Panc1 (cell line): Measurements from ENCODE around the gene DDX52. TPM values are rescaled to one million over a fixed set of nuclear protein-coding genes. Genes with fewer than 3 reads are reported as not detected.
A peak's percentile ranks its signal among the peaks of the same experiment; 100 is the strongest.

Source experiments
- ATAC-seq: fragments of 200-7000 bp; cut with Tn5 transposase; 2 replicates; pipeline ENCODE4 v1.9.1; 2020; ENCODE audit warnings: mild to moderate bottlenecking, moderate library complexity
- BruUV-seq: library from RNA; stranded (reverse); fragments of 400-500 nt; replicated peaks from 2 replicates; lab custom pipeline; 2021; lab: Mats Ljungman, UMichigan
- CTCF ChIA-PET: fragments of 300-600 bp; sonication (Branson Sonifier 250); formaldehyde crosslinking; loops from one replicate; lab custom pipeline; 2022; ENCODE audit warnings: antibody characterized with exemption; lab: Charles Lee
- POLR2A ChIA-PET: fragments of 300-600 bp; sonication (Branson Sonifier 250); formaldehyde crosslinking; loops from one replicate; lab custom pipeline; 2022; ENCODE audit warnings: antibody characterized with exemption; lab: Charles Lee
- DNase-seq: peaks from one replicate; pipeline ENCODE4 v3.0.0-alpha.2; 2010; ENCODE audit warnings: low read depth, low spot score
- H3K27ac ChIP-seq: 2 replicates; pipeline ENCODE4 v1.5.1; 2011; ENCODE audit warnings: mild to moderate bottlenecking, low read length, inconsistent platforms
- H3K27me3 ChIP-seq: fragments of 200-500 bp; sonication (Bioruptor generic); 2 replicates; pipeline ENCODE4 v1.6.0; 2014; ENCODE audit warnings: low read length, inconsistent platforms; ENCODE audit not compliant: control insufficient read depth, insufficient read depth
- H3K36me3 ChIP-seq: fragments of 200-500 bp; sonication (Bioruptor generic); 2 replicates; pipeline ENCODE4 v1.5.1; 2014; ENCODE audit warnings: inconsistent platforms, mild to moderate bottlenecking, low read length, moderate library complexity; ENCODE audit not compliant: control insufficient read depth, insufficient read depth
- H3K4me1 ChIP-seq: 2 replicates; pipeline ENCODE4 v1.5.1; 2011; ENCODE audit warnings: inconsistent platforms, mild to moderate bottlenecking, low read length, moderate library complexity; ENCODE audit not compliant: control insufficient read depth, insufficient read depth
- H3K4me3 ChIP-seq, 2 experiments: 2 replicates each; pipeline ENCODE4 v1.5.1; 2011 to 2012; ENCODE audit warnings: low read depth in 2 of 2, low read length in 2 of 2, mild to moderate bottlenecking in 2 of 2, inconsistent platforms in 1 of 2, moderate library complexity in 1 of 2
- H3K9me3 ChIP-seq: fragments of 200-500 bp; sonication (Bioruptor generic); 2 replicates; pipeline ENCODE4 v1.5.1; 2014; ENCODE audit warnings: low read depth, mild to moderate bottlenecking, inconsistent platforms, low read length, moderate library complexity; ENCODE audit not compliant: control insufficient read depth, insufficient read depth
- POLR2AphosphoS5 ChIP-seq: IDR thresholded peaks from 2 replicates; pipeline ENCODE4 v1.6.1; 2012; ENCODE audit warnings: mild to moderate bottlenecking, low read depth, low read length, moderate library complexity
- SIN3A ChIP-seq: IDR thresholded peaks from 2 replicates; pipeline ENCODE4 v1.6.1; 2012; ENCODE audit warnings: low read depth, mild to moderate bottlenecking, low read length, moderate library complexity, borderline replicate concordance; ENCODE audit not compliant: insufficient read depth
- TCF7L2 ChIP-seq: IDR thresholded peaks from 2 replicates; pipeline ENCODE4 v1.6.1; 2011; ENCODE audit warnings: mild to moderate bottlenecking, low read depth, low read length, inconsistent platforms
- in situ Hi-C: cut with HindIII; loops from 2 replicates; pipeline ENCODE4 v1.10.0; 2016; ENCODE audit warnings: low sequenced_read_pairs, low pct_unique_long_range_greater_than_20kb
- intact Hi-C: fragments of 100-400 bp; cut with micrococcal nuclease; formaldehyde crosslinking; loops from one replicate; pipeline ENCODE4 v1.10.0; 2022; ENCODE audit not compliant: unreplicated experiment
- total RNA-seq: library from RNA; stranded (reverse); gene quantifications from one replicate; pipeline ENCODE4 v1.2.1, GENCODE V29; 2021; ENCODE audit not compliant: unreplicated experiment
- TF ChIP-seq, protein P1 (sequence below), 2 experiments: IDR thresholded peaks; 2 replicates each; pipeline ENCODE4 v1.6.1; 2011 to 2012; ENCODE audit warnings: low read depth in 2 of 2, control low read depth in 1 of 2, low read length in 1 of 2, mild to moderate bottlenecking in 1 of 2, moderate library complexity in 1 of 2; ENCODE audit not compliant: insufficient read depth in 1 of 2
- TF ChIP-seq, protein P2 (sequence below): fragments of 450-650 bp; IDR thresholded peaks from 2 replicates; pipeline ENCODE4 v1.5.1; 2017; ENCODE audit warnings: mild to moderate bottlenecking

The DDX52 gene
- total RNA-seq, 1 experiment from 2014 or later = 16.5 TPM

DNA sequence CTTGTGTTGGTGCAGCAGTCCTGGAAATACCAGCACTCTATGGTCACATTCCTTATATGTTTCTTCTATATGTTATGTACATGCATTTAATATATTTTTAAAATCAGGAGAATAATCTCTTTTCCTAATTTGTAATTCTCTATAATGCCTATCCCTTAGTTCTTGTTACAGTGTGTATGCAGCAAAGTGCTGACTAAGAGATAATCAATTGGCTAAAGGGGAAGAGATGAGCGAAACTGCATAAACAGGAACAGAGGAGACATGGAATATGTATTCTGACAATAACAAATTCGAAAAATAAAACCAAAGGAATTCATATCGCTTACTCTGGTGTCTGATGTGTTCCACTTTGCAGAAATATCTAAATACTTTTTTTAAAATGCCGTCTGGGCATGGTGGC, 75.7 kb downstream of the DDX52 start:
- Histone ChIP-seq H3K27me3 (no peaks in the 10 kb centered on the region), H3K27ac (no peak overlapping the region), H3K9me3 (no peaks in the 10 kb centered on the region), H3K36me3 (peaks cover 21% of the 10 kb centered on the region), H3K4me3 (no peak overlapping the region), H3K4me1 (no peaks in the 10 kb centered on the region)
- no peak for TF ChIP-seq SIN3A
- TF ChIP-seq, protein P1, sequence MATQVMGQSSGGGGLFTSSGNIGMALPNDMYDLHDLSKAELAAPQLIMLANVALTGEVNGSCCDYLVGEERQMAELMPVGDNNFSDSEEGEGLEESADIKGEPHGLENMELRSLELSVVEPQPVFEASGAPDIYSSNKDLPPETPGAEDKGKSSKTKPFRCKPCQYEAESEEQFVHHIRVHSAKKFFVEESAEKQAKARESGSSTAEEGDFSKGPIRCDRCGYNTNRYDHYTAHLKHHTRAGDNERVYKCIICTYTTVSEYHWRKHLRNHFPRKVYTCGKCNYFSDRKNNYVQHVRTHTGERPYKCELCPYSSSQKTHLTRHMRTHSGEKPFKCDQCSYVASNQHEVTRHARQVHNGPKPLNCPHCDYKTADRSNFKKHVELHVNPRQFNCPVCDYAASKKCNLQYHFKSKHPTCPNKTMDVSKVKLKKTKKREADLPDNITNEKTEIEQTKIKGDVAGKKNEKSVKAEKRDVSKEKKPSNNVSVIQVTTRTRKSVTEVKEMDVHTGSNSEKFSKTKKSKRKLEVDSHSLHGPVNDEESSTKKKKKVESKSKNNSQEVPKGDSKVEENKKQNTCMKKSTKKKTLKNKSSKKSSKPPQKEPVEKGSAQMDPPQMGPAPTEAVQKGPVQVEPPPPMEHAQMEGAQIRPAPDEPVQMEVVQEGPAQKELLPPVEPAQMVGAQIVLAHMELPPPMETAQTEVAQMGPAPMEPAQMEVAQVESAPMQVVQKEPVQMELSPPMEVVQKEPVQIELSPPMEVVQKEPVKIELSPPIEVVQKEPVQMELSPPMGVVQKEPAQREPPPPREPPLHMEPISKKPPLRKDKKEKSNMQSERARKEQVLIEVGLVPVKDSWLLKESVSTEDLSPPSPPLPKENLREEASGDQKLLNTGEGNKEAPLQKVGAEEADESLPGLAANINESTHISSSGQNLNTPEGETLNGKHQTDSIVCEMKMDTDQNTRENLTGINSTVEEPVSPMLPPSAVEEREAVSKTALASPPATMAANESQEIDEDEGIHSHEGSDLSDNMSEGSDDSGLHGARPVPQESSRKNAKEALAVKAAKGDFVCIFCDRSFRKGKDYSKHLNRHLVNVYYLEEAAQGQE (IDR thresholded peaks at IDR 0.05; ENCODE audit: insufficient read depth in 1 of 2, low read depth in 2 of 2, low read length in 1 of 2) = no peak
- TF ChIP-seq TCF7L2 = no peak
- TF ChIP-seq, protein P2, sequence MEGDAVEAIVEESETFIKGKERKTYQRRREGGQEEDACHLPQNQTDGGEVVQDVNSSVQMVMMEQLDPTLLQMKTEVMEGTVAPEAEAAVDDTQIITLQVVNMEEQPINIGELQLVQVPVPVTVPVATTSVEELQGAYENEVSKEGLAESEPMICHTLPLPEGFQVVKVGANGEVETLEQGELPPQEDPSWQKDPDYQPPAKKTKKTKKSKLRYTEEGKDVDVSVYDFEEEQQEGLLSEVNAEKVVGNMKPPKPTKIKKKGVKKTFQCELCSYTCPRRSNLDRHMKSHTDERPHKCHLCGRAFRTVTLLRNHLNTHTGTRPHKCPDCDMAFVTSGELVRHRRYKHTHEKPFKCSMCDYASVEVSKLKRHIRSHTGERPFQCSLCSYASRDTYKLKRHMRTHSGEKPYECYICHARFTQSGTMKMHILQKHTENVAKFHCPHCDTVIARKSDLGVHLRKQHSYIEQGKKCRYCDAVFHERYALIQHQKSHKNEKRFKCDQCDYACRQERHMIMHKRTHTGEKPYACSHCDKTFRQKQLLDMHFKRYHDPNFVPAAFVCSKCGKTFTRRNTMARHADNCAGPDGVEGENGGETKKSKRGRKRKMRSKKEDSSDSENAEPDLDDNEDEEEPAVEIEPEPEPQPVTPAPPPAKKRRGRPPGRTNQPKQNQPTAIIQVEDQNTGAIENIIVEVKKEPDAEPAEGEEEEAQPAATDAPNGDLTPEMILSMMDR = no peak
- TF ChIP-seq POLR2AphosphoS5 = no peak
- BruUV-seq = no TSS peak
- no peak for ATAC-seq
- no peak for DNase-seq
- POLR2A ChIA-PET = no interaction called here
- intact Hi-C loops = loop anchor here (10.0 kb wide), 1 partner anchor 63 kb away; no protein-coding TSS in a partner anchor
- in situ Hi-C loops = no loop called here
- CTCF ChIA-PET = interaction anchor here (0.6 kb wide), 1 partner anchor 294 kb away, joined by 3 read pairs; no protein-coding TSS in a partner anchor

DNA sequence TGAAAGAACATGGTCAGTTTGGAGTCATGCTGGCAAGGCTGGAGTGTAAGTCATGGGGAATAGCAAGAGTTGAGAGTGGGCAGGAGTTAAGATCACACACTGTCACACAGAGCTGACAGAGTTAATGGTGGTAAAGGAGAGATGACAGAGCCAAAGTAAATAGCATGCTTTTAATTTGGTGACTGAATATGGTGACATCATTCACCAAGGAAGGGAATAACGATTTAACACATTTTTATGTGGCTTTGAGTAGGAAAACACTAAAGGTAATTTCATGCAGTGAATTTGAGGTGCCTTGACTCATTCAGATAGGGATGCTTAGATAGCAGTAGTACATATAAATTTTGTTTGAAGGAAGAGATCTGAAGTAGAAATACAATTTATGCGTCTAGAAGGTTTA, 76.1 kb downstream of the DDX52 start:
- no peak for DNase-seq
- Histone ChIP-seq H3K36me3 (peaks cover 21% of the 10 kb centered on the region), H3K27me3 (no peaks in the 10 kb centered on the region), H3K4me1 (no peaks in the 10 kb centered on the region), H3K4me3 (no peak overlapping the region), H3K9me3 (no peaks in the 10 kb centered on the region), H3K27ac (no peak overlapping the region)
- intact Hi-C loops = loop anchor here (10.0 kb wide), 1 partner anchor 62 kb away; no protein-coding TSS in a partner anchor
- no TSS peak for BruUV-seq
- in situ Hi-C loops = no loop called here
- ChIA-PET CTCF (interaction anchor here (0.6 kb wide), 1 partner anchor 294 kb away, joined by 3 read pairs; no protein-coding TSS in a partner anchor), POLR2A (no interaction called here)
- TF ChIP-seq SIN3A (no peak), POLR2AphosphoS5 (no peak)
- no peak for ATAC-seq

DNA sequence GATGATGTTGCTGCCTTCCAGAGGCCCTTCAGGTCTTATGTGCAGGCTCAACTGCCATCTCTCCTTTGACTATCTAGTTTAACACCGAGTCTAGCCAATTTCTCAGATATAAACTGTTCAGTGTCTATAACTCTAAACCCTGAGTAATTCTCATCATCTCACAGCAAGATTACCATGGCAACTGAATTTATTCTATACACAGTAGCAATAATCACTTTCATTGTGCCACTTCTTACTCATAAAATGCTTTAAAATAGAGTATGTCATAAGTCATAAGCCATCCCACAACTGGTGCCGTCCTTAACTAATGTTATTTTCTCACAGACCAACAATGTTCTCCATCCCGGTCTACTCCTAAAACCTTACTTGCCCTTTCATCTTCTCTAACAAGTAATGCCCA, 79.0 kb downstream of the DDX52 start:
- Histone ChIP-seq H3K27ac (no peak overlapping the region), H3K4me1 (no peaks in the 10 kb centered on the region), H3K27me3 (no peaks in the 10 kb centered on the region), H3K9me3 (no peaks in the 10 kb centered on the region), H3K4me3 (no peak overlapping the region), H3K36me3 (peaks cover 15% of the 10 kb centered on the region)
- in situ Hi-C loops = no loop called here
- no peak for TF ChIP-seq SIN3A
- TF ChIP-seq, protein P2 = no peak
- TF ChIP-seq, protein P1 (IDR thresholded peaks at IDR 0.05; ENCODE audit: insufficient read depth in 1 of 2, low read depth in 2 of 2, low read length in 1 of 2) = no peak
- TF ChIP-seq POLR2AphosphoS5 = no peak
- TF ChIP-seq TCF7L2 = no peak
- no peak for DNase-seq
- ChIA-PET POLR2A (no interaction called here), CTCF (no interaction called here)
- intact Hi-C loops = loop anchor here (10.0 kb wide), 1 partner anchor 59 kb away; no protein-coding TSS in a partner anchor
- ATAC-seq = no peak
- TSS peak; percentile 53 for BruUV-seq
